GM12878 (cell line): ENCODE data around the gene SLC44A3. TPM values are rescaled to one million over a fixed set of nuclear protein-coding genes. Genes with fewer than 3 reads are reported as not detected.

ENCODE experiments used
- ATAC-seq: fragments of 200-7000 bp; cut with Tn5 transposase; 3 replicates; pipeline ENCODE4 v1.9.1; 2020; ENCODE audit warnings: mild to moderate bottlenecking, moderate library complexity
- BruUV-seq: library from RNA; stranded (reverse); fragments of 400-500 nt; replicated peaks from 2 replicates; lab custom pipeline; 2021; lab: Mats Ljungman, UMichigan
- CTCF ChIA-PET: fragments of 300-600 bp; sonication (Branson Sonifier 250); formaldehyde crosslinking; extraction: SDS; loops from one replicate; lab custom pipeline; 2021; ENCODE audit warnings: inconsistent platforms; lab: Yijun Ruan, JAX
- POLR2A ChIA-PET: fragments of 350-600 bp; formaldehyde crosslinking; extraction: SDS; loops from one replicate; lab custom pipeline; 2021; ENCODE audit warnings: inconsistent platforms; lab: Charles Lee
- RAD21 ChIA-PET: fragments of 300-600 bp; sonication (Branson Sonifier 250); formaldehyde crosslinking; loops from one replicate; lab custom pipeline; 2023; ENCODE audit warnings: antibody characterized with exemption; ENCODE audit not compliant: unreplicated experiment; lab: Charles Lee
- SMC1A ChIA-PET: fragments of 300-600 bp; sonication (Branson Sonifier 250); formaldehyde crosslinking; loops from one replicate; lab custom pipeline; 2023; ENCODE audit not compliant: unreplicated experiment, uncharacterized antibody; lab: Charles Lee
- DNase-seq: peaks from one replicate; pipeline ENCODE4 v3.0.0-alpha.2; 2011; ENCODE audit warnings: low read depth, low spot score
- FAIRE-seq: peaks from 3 replicates; lab custom pipeline; 2011; peaks lifted over from hg19 to GRCh38; lab: Jason Lieb, UNC
- H2AFZ ChIP-seq: 2 replicates; pipeline ENCODE4 v1.6.0; 2011; ENCODE audit warnings: low read depth, low read length, control low read depth; ENCODE audit not compliant: control insufficient read depth
- H3K27ac ChIP-seq: 2 replicates; pipeline ENCODE4 v1.5.1; 2011; ENCODE audit warnings: control low read depth; ENCODE audit not compliant: control insufficient read depth, insufficient read depth
- H3K27me3 ChIP-seq, 2 experiments: replicated peaks in 1 of 2; 2 replicates each; pipeline versions ENCODE4 v1.6.0 to v1.6.1; 2011; ENCODE audit warnings: low read length in 1 of 2; ENCODE audit not compliant: control insufficient read depth in 2 of 2, insufficient read depth in 2 of 2
- H3K36me3 ChIP-seq, 2 experiments: 2 replicates each; pipeline ENCODE4 v1.5.1; 2011; ENCODE audit warnings: low read length in 1 of 2; ENCODE audit not compliant: control insufficient read depth in 2 of 2, insufficient read depth in 2 of 2
- H3K4me1 ChIP-seq: 2 replicates; pipeline ENCODE4 v1.6.1; 2011; ENCODE audit warnings: mild to moderate bottlenecking, low read length, moderate library complexity, mixed read lengths; ENCODE audit not compliant: control insufficient read depth, insufficient read depth
- H3K4me2 ChIP-seq: 2 replicates; pipeline ENCODE4 v1.6.0; 2011; ENCODE audit warnings: control low read depth; ENCODE audit not compliant: control insufficient read depth, insufficient read depth
- H3K4me3 ChIP-seq: fragments of 200-600 bp; sonication (generic); 2 replicates; pipeline ENCODE4 v1.5.1; 2016
- H3K79me2 ChIP-seq: 2 replicates; pipeline ENCODE4 v1.6.0; 2011; ENCODE audit warnings: low read length; ENCODE audit not compliant: control insufficient read depth, insufficient read depth
- H3K9ac ChIP-seq: 2 replicates; pipeline ENCODE4 v1.8.0; 2011; ENCODE audit warnings: low read length, control low read depth, mixed read lengths; ENCODE audit not compliant: control insufficient read depth, insufficient read depth
- H3K9me3 ChIP-seq: replicated peaks from 3 replicates; pipeline ENCODE4 v1.5.1; 2011; ENCODE audit warnings: mild to moderate bottlenecking, low read length; ENCODE audit not compliant: control insufficient read depth, insufficient read depth
- H4K20me1 ChIP-seq: 2 replicates; pipeline ENCODE4 v1.6.0; 2011; ENCODE audit not compliant: control insufficient read depth, insufficient read depth
- BCL11A ChIP-seq: IDR thresholded peaks from 2 replicates; pipeline ENCODE4 v1.6.1; 2011; ENCODE audit warnings: low read depth, low read length
- E4F1 ChIP-seq: fragments of 450-650 bp; IDR thresholded peaks from 2 replicates; pipeline ENCODE4 v1.6.1; 2018; ENCODE audit warnings: borderline replicate concordance, mild to moderate bottlenecking; ENCODE audit not compliant: partially characterized antibody
- PBX3 ChIP-seq: IDR thresholded peaks from 2 replicates; pipeline ENCODE4 v1.6.1; 2011; ENCODE audit warnings: mild to moderate bottlenecking, low read depth, low read length, moderate library complexity; ENCODE audit not compliant: insufficient replicate concordance
- WGBS: methylation state at CpG from one replicate; pipeline ENCODE4 v1.1.6; 2016; ENCODE audit warnings: low lambda C conversion rate; ENCODE audit not compliant: insufficient replicate concordance, insufficient coverage; ENCODE audit errors: missing lambda C conversion rate; 5-methylcytosine and 5-hydroxymethylcytosine counted together
- in situ Hi-C: fragments of 300-500 bp; cut with MboI; formaldehyde crosslinking; loops from 9 replicates; pipeline ENCODE4 v1.14.3; 2018; ENCODE audit warnings: mixed read lengths
- intact Hi-C: fragments of 100-400 bp; cut with micrococcal nuclease; formaldehyde crosslinking; loops from one replicate; pipeline ENCODE4 v1.14.2; 2022; ENCODE audit not compliant: unreplicated experiment
- polyA plus RNA-seq, 11 experiments: library from polyadenylated mRNA; depleted of rRNA in 4 of 11; unstranded in 6 of 11; stranded (reverse) in 5 of 11; fragments of >200 nt; fragmentation: Nextera tagmentation in 4 of 11; fragmentation: Illumina TruSeq in 1 of 11; extraction: Ambion mirVana in 4 of 11; extraction: Trizol in 1 of 11; gene quantifications; 1 replicate in 1 of 11; 2 replicates in 10 of 11; pipeline versions ENCODE4 v1.2.1 to v1.2.3, GENCODE V29; 2011 to 2016; ENCODE audit warnings: inconsistent platforms in 2 of 11, missing spikeins in 2 of 11, low read depth in 1 of 11
- total RNA-seq, 4 experiments: library from RNA; depleted of rRNA in 3 of 4; stranded (reverse); fragments of >200 nt in 3 of 4; fragmentation: Illumina TruSeq in 1 of 4; extraction: Trizol in 1 of 4; gene quantifications; 2 replicates each; pipeline versions ENCODE4 v1.2.1 to v1.2.3, GENCODE V29; 2013 to 2021

Gene SLC44A3
- total and polyA plus RNA-seq, 10 of the 15 experiments (the other 5 are each of a cell fraction or from before 2014, with no cell fraction given): not detected

- Histone ChIP-seq H3K27me3 (peaks cover 3 to 7% of the 10 kb centered on the region in 2 experiments; a peak in 3 of 4 replicates), H3K4me1 (no peaks in the 10 kb centered on the region), H3K4me3 (peak overlapping the region; percentile 54), H3K9ac (peak overlapping the region; percentile 57), H3K27ac (peak overlapping the region; percentile 29; the same call in 1 of the 2 replicates), H3K4me2 (peak overlapping the region; percentile 54; the same call in 1 of the 2 replicates), H4K20me1 (no peaks in the 10 kb centered on the region), H3K9me3 (no peaks in the 10 kb centered on the region), H2AFZ (peak overlapping the region; percentile 37), H3K79me2 (peaks cover 2% of the 10 kb centered on the region; the same call in 1 of the 2 replicates), H3K36me3 (no peaks in the 10 kb centered on the region)
- no peak for FAIRE-seq
- intact Hi-C loops (no loop called here), in situ Hi-C loops (no loop called here)
- no peak for DNase-seq
- 21% methylated on average over 47 of the region's 78 CpGs for WGBS
- CTCF ChIA-PET: no interaction called here
- no TSS peak for BruUV-seq
- TF ChIP-seq BCL11A (no peak), E4F1 (no peak), PBX3 (no peak)
- SMC1A ChIA-PET: no interaction called here
- ATAC-seq: peak; percentile 40; the same call in 2 of the 3 replicates
- POLR2A ChIA-PET: no interaction called here
- RAD21 ChIA-PET: no interaction called here
Observed at GRCh38 chr1:94926126-94926914, 106.2 kb downstream of the SLC44A3 start.
